D721Med (cell line): ENCODE results near the gene SCEL.

Experiments
- DNase-seq: peaks from one replicate; pipeline ENCODE4 v3.0.0; 2011; ENCODE audit warnings: low spot score; ENCODE audit not compliant: insufficient read length
- FAIRE-seq: peaks from 2 replicates; lab custom pipeline; 2011; peaks lifted over from hg19 to GRCh38; lab: Jason Lieb, UNC
- CTCF ChIP-seq: IDR thresholded peaks from 2 replicates; pipeline ENCODE4 v1.5.1; 2012; ENCODE audit warnings: mild to moderate bottlenecking, control low read depth; ENCODE audit not compliant: insufficient read depth; ENCODE audit errors: missing control alignments

The SCEL gene

DNA sequence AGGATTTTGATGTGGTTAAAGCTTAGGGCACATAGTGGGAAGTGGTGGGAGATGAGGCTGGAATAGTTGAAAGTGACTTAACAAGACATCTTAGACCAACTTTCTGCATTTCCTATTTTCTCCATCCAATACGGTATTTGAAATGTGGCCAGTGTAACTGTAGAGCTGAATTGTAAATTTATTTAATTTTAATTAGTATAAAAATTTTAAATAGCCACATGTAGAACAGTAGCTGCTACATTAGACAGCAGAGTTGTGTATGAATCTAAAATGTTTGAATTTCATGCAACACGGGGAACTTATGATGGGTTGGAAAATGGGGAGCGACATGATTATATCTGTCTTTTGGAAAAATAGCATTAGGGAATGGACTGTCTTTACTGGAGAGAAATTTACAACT is 7.1 kb upstream of the SCEL start:
- no peak for TF ChIP-seq CTCF
- FAIRE-seq (no peak), DNase-seq (no peak)

GRCh38 chr13:77528834-77529500 is 6.5 kb upstream of the SCEL start:
- no peak for FAIRE-seq
- TF ChIP-seq CTCF, result no peak
- DNase-seq, result no peak

DNA sequence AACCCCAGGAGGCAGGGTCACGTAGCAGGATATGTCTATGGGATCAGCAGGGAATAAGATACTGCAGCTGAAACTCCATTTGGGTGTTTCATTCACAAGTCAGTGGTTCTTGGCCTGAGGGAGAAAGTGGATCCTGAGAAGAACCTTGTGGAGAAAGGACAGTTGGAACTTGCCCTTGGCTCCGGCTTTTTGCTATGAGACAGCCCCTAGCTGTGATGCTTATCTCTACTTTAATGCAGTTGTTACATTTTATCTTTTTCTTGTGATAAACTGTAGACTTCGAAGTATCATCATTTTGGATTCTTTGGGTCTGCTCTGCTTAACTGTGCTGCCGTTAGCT is 6.0 kb upstream of the SCEL start:
- FAIRE-seq (no peak), DNase-seq (no peak)
- no peak for TF ChIP-seq CTCF

DNA sequence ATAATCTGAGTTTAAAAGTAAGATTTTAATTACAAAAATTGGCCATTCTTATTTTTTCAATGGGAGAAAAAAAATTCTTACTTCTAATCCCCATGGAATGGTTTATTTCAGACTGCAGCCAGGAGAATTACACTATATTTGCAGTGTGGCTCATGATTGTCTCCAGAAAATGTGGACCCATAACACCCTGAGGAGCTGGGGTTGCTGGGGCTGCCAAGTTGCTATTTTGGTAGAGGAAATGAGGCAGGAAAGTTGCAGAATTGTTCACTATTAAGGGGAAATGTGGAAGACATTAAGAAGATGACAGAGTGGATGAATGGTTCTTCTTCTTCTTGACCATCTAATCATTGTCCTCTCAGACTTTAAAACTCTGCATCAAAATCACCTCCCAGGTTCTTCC is 4.6 kb upstream of the SCEL start:
- FAIRE-seq (no peak), DNase-seq (no peak)
- TF ChIP-seq CTCF, result no peak

GRCh38 chr13:77532983-77533382 is 2.5 kb upstream of the SCEL start:
- no peak for FAIRE-seq
- no peak for DNase-seq
- no peak for TF ChIP-seq CTCF

- TF ChIP-seq CTCF, result no peak
- FAIRE-seq, result no peak
- DNase-seq, result no peak
Observed at GRCh38 chr13:77533875-77534788, 1.4 kb upstream of the SCEL start.

- FAIRE-seq (no peak), DNase-seq (no peak)
- TF ChIP-seq CTCF, result no peak
Observed at GRCh38 chr13:77536358-77536757, 852 bp downstream of the SCEL start.
